ENCODE measurements around the gene OR4M1.
"Not testable (repeated sequence)": the region's sequence is repeated elsewhere in the genome, so short reads cannot be mapped to it uniquely, and the experiment has no call there.

The OR4M1 gene, protein sequence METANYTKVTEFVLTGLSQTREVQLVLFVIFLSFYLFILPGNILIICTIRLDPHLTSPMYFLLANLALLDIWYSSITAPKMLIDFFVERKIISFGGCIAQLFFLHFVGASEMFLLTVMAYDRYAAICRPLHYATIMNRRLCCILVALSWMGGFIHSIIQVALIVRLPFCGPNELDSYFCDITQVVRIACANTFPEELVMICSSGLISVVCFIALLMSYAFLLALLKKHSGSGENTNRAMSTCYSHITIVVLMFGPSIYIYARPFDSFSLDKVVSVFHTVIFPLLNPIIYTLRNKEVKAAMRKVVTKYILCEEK
- total RNA-seq: 0 reads per million in 2 donors

GRCh38 chr14:19773204-19773603 is at the start of gene OR4M1:
Gene OR4M1, plus strand, starts transcription at chr14:19773504. Its CDS starts 6,819 bp downstream, at chr14:19780323.
- not testable (repeated sequence) for DNase-seq

- no peak for DNase-seq
Measured at GRCh38 chr14:19729359-19729758, 43.9 kb upstream of the OR4M1 start.

- DNase-seq: no peak
Measured at GRCh38 chr14:19729763-19730162, 43.5 kb upstream of the OR4M1 start.

GRCh38 chr14:19733893-19734292 is 39.4 kb upstream of the OR4M1 start:
- DNase-seq: not testable (repeated sequence)

- DNase-seq: no peak
Measured at GRCh38 chr14:19743256-19743655, 30.0 kb upstream of the OR4M1 start, which contains the start of gene OR4Q3. Gene OR4Q3, plus strand, starts transcription at chr14:19743571.

DNA sequence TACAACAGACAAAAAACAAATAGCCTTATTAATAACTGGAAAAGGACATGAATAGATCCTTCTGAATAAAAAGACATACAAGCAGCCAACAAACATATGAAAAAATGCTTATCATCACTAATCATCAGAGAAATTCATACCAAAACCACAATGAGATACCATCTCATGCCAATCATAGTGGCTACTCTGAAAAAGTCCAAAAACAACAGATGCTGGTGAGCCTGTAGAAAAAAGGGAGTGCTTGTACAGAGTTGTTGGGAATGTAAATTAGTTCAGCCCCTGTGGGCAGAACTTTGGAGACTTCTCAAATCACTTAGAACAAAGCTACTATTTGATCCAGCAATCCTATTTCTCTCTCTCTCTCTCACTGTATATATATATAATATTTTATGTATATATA is 21.0 kb upstream of the OR4M1 start:
- not testable (repeated sequence) for DNase-seq

DNA sequence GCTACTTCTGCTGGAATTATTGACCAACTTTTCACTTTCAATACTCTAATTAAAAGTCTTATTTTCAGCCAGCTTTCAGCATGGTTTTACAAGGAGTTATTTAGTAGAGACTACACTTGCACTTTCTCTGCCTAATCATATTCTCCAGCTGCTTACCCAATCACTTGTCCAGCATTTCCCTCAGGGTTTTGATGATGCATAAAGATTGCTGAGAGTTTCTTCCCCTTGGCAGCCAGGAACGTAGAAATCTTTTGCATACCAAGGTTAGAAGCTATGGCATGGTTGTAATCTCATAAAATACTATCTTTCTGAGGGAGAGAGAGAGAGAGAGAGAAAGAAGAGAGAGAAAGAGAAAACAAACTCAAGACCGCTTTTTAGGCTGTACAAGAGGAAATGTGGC is 19.1 kb upstream of the OR4M1 start:
- no peak for DNase-seq

DNA sequence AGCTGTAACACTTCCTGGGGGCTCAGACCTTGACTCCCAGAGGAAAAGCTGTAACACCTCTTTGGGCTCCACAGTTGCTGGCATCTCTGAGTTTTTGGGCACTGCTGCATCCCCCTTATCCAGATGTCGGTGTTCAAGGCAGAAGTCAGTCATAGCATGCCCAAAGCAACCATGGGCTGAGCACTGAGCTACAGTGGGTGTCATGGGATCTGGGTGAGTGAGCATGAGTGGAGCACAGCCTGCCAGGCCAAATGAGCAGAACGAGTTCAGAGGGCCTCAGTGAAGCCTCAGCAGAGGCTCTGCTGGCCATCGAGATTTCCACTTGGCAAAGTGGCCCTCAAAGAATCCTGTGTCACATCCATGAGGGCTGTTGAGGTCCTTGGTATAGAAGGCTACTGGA is 1.8 kb upstream of the OR4M1 start:
- DNase-seq: not testable (repeated sequence)

DNA sequence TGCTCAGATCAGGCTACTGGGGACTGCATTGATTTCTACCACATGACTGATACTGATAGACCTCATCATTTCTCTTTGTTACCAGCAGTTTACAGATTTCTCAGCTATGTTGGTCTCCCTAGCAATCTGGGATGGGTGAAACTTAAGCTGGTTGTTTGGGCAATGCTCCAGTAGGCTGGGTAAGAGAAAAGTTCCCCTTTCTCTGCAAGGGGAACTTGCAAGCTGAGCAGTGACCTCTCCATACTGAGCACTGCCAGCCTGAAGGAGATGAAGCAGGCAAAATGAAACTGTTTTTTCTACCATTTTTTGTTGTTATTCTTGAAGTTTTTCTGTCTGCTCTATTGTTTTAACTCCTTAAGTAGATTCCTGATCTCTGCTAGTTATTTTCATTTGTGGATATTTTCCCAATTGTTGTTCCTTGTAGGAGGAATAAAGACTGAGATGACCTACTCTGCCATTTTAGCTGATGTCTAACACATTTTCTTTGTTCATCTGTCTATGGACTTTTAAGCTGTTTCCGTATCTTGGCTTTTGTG is 1.3 kb upstream of the OR4M1 start:
- no peak for DNase-seq

DNA sequence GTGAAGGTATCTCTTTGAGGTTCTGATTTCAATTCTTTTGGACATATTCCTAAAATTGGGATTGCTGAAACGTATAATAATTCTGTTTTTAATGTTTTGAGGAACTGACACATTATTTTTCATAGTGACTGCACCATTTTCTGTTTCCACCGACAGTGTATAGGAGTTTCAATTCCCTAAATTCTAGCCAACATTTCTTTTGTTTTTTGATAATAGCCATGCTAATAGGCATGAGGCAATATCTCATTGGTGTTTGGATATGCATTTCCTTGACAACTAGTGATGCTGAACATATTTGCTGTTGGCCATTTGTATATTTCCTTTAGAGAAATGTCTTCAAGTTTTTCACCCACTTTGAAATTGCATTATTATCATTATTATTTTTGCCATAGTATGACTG is 850 bp upstream of the OR4M1 start:
- DNase-seq: not testable (repeated sequence)

GRCh38 chr14:19775587-19775986 is 2.3 kb downstream of the OR4M1 start:
- DNase-seq: no peak

- not testable (repeated sequence) for DNase-seq
Measured at GRCh38 chr14:19785848-19786247, 12.5 kb downstream of the OR4M1 start.

DNA sequence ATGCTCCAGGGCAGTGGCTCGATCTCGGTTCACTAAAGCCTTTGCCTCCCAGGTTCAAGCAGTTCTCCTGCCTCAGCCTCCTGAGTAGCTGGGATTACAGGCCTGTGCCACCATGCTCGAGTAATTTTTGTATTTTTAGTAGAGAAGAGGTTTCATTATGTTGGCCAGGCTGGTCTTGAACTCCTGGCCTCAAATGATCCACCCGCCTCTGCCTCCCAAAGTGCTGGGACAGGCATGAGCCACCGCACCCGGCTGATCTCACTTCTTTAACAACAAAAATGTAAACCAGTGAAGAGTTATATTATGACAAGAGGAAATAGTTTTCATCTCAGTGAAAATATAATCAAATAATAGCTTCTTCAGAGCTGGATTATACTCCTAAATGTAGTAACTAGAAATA is 14.0 kb downstream of the OR4M1 start:
- DNase-seq: not testable (repeated sequence)

GRCh38 chr14:19788150-19788549 is 14.8 kb downstream of the OR4M1 start:
- not testable (repeated sequence) for DNase-seq

GRCh38 chr14:19796520-19797108 is 23.3 kb downstream of the OR4M1 start:
- not testable (repeated sequence) for DNase-seq

GRCh38 chr14:19799880-19800279 is 26.6 kb downstream of the OR4M1 start:
- DNase-seq: no peak

DNA sequence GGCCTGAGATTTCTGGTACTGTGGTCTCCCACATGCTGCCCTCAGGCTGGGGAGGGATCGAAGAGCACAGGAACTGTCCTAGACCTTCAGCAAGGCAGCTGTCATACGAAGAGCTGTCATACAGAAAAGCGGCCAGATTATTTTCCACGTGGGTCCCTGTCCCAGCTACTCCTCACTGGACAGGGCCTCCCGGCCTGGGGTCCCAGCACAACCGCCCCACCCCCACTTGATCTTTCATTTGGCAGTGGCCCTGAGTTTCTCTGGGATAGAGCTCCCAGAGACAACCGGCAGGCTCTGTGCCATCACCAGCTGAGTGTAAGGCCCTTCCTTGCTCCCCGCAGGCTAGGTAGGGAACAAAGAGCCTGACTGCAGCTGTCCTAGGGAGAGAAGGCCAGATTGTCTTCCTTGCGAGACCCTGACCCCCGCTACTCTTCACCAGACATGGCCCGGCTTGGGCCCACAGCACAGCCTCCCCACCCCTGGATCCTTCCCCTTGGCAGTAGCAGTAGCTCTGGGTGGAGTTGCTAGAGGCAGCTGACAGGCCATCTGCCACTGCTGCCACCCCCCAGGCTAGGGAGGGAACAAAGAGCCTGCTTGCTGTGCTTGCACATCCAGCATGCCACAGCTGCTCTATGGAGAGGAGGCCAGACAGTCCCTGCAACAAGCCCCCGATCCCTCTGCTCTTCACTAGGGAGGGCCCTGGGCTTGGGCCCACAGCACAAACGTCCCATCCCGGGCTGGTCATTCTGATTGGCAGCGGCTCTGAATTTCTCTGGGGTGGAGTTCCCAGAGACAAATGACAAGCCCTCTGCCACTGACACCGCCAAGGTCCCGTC is 27.2 kb downstream of the OR4M1 start:
- DNase-seq: no peak

DNA sequence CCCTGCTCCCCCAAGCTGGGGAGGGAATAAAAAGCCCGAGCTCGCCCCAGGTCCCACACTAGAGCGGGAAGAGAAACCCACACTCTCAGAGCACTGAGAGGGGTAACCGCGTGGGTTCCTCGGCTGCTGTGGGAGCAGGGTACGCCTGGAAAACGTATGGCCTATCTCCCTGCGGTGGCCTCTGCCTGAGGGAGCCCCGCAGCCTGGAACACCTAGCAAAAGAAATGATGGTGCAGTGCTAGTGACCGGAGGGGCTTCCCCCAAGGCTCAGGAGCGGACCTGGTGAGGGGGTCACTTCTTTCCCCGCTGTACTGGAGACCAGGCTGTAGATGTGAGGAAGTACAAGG is 27.8 kb downstream of the OR4M1 start:
- no peak for DNase-seq

DNA sequence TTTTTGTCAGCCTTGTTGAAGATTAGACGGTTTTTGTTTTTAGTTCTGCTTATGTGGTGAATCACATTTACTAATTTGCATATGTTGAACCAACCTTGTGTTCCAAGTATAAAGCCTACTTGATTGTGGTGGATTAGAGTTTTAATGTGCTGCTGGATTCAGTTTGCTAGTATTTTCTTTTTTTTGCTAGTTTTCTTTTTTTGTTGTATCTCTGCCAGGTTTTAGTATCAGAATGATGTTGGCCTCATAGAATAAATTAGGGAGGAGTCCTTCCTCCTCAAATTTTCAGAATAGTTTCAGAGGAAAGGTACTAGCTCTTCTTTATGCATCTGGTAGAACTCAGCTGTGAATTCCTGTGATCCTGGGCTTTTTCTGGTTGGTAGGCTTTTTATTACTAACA is 30.2 kb downstream of the OR4M1 start, which contains the start of gene OR4N2:
Gene OR4N2 (plus strand): TSS at position 301 of the 400 bp plus-strand sequence. CDS start 23,679 bp downstream, outside the sequence.
- not testable (repeated sequence) for DNase-seq

DNA sequence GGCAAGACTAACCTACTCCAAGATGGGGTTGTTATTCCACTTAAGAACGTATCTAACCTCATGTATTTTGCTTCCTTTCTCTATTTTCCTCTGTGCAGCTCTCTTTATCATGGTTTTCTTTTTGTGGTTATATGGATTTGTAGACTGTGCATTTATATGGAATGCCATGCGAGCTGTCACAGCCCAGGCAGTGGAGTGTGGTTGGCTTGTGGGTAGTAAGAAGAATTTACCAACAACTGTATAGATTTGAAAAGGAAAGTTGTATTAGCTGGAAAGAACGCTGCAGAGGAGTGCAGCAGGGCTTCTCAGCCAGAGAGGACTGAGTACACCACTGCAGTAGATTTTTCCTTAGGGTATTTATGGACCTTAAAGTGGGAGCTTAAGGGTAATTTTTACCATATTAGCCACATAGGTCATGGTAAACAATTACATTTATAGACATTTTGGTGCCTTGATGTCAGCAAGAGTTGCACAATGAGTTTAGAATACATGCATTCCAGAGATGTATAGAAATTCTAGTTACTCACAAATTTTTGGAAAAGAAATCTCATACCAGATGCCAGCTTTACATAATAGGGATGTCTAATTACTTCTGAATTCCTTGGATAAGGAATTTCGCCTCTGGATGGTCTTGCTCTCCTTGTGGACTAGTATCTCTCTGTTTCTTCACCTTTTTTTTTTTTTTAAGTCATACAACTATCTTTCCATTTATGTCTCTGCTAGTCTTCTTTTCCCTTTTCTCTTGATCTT is 40.0 kb downstream of the OR4M1 start:
- DNase-seq: not testable (repeated sequence)

- DNase-seq: not testable (repeated sequence)
Measured at GRCh38 chr14:19819879-19820278, 46.6 kb downstream of the OR4M1 start.

DNA sequence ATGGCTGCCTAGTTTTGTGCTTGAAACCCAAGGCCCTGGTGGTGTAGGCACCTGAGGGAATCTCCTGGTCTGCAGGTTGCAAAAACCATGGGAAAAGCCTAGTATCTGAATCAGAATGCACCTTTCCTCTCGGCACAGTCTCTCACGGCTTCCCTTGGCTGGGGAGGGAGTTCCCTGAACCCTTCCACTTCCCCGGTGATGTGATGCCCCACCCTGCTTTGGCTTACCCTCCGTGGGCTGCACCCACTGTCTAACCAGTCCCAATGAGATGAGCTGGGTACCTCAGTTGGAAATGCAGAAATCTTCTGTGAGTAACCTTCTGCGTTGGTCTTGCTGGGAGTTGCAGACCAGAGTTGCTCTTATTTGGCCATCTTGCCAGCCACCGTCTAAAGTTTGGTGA is 47.7 kb downstream of the OR4M1 start:
- DNase-seq: not testable (repeated sequence)

Measured in T-helper 2 cell (primary cell).